H9 (cell line): ENCODE data around the gene MOGAT2. TPM values are rescaled to one million over a fixed set of nuclear protein-coding genes. Genes with fewer than 3 reads are reported as not detected.

ENCODE experiments used
- DNase-seq: peaks from one replicate; pipeline ENCODE4 v3.0.0-alpha.2; 2017
- H2AFZ ChIP-seq: one replicate; pipeline ENCODE4 v1.6.1; 2013; ENCODE audit warnings: mild to moderate bottlenecking, low read length, control low read depth, moderate library complexity
- H2AK5ac ChIP-seq: 2 replicates; pipeline ENCODE4 v1.6.1; 2013; ENCODE audit warnings: low read length, control low read depth, mixed read lengths; ENCODE audit not compliant: insufficient read length
- H2BK120ac ChIP-seq: one replicate; pipeline ENCODE4 v1.6.1; 2013; ENCODE audit warnings: low read depth, mild to moderate bottlenecking, low read length, control low read depth, inconsistent platforms; ENCODE audit not compliant: poor library complexity, severe bottlenecking
- H2BK12ac ChIP-seq: 2 replicates; pipeline ENCODE4 v1.6.1; 2013; ENCODE audit warnings: low read length, control low read depth, mixed read lengths, low read depth; ENCODE audit not compliant: insufficient read length
- H2BK15ac ChIP-seq: 2 replicates; pipeline ENCODE4 v1.6.1; 2013; ENCODE audit warnings: low read depth, low read length, control low read depth
- H2BK20ac ChIP-seq: one replicate; pipeline ENCODE4 v1.6.1; 2013; ENCODE audit warnings: low read depth, mild to moderate bottlenecking, low read length, control low read depth, inconsistent platforms; ENCODE audit not compliant: poor library complexity, severe bottlenecking
- H2BK5ac ChIP-seq: 2 replicates; pipeline ENCODE4 v1.6.1; 2013; ENCODE audit warnings: low read length, control low read depth, mixed read lengths; ENCODE audit not compliant: insufficient read length
- H3K14ac ChIP-seq: 2 replicates; pipeline ENCODE4 v1.6.1; 2013; ENCODE audit warnings: low read length, control low read depth; ENCODE audit not compliant: insufficient read depth
- H3K18ac ChIP-seq: 2 replicates; pipeline ENCODE4 v1.6.1; 2013; ENCODE audit warnings: low read depth, mild to moderate bottlenecking, mixed read lengths, low read length, control low read depth; ENCODE audit not compliant: insufficient read length
- H3K23ac ChIP-seq: 2 replicates; pipeline ENCODE4 v1.6.1; 2013; ENCODE audit warnings: low read length, control low read depth, mixed read lengths, low read depth; ENCODE audit not compliant: insufficient read length
- H3K23me2 ChIP-seq: 2 replicates; pipeline ENCODE4 v1.6.1; 2013; ENCODE audit warnings: low read depth, mild to moderate bottlenecking, mixed read lengths, low read length, control low read depth; ENCODE audit not compliant: insufficient read length, poor library complexity, severe bottlenecking
- H3K27ac ChIP-seq: 2 replicates; pipeline ENCODE4 v1.5.1; 2013; ENCODE audit warnings: low read length, control low read depth, mixed read lengths, low read depth; ENCODE audit not compliant: insufficient read length
- H3K27me3 ChIP-seq: 2 replicates; pipeline ENCODE4 v1.6.1; 2013; ENCODE audit warnings: low read length, control low read depth, inconsistent platforms; ENCODE audit not compliant: insufficient read depth
- H3K4ac ChIP-seq: 2 replicates; pipeline ENCODE4 v1.6.1; 2013; ENCODE audit warnings: low read depth, mild to moderate bottlenecking, control low read depth, inconsistent platforms, low read length, moderate library complexity
- H3K4me1 ChIP-seq: 2 replicates; pipeline ENCODE4 v1.6.1; 2013; ENCODE audit warnings: low read length, control low read depth, inconsistent platforms; ENCODE audit not compliant: insufficient read depth
- H3K4me2 ChIP-seq: 2 replicates; pipeline ENCODE4 v1.6.1; 2013; ENCODE audit warnings: low read length, control low read depth, mixed read lengths; ENCODE audit not compliant: insufficient read length, insufficient read depth
- H3K56ac ChIP-seq: 2 replicates; pipeline ENCODE4 v1.6.1; 2013; ENCODE audit warnings: low read depth, mild to moderate bottlenecking, mixed read lengths, low read length, control low read depth; ENCODE audit not compliant: insufficient read length
- H3K79me1 ChIP-seq: 2 replicates; pipeline ENCODE4 v1.6.1; 2013; ENCODE audit warnings: low read depth, mild to moderate bottlenecking, moderate library complexity, low read length, control low read depth, inconsistent platforms; ENCODE audit not compliant: insufficient read depth, poor library complexity, severe bottlenecking
- H3K79me2 ChIP-seq: 2 replicates; pipeline ENCODE4 v1.6.1; 2013; ENCODE audit warnings: low read length, control low read depth, inconsistent platforms; ENCODE audit not compliant: insufficient read depth
- H3K9ac ChIP-seq: 2 replicates; pipeline ENCODE4 v1.6.1; 2013; ENCODE audit warnings: low read length, control low read depth, mixed read lengths; ENCODE audit not compliant: insufficient read length; ENCODE audit errors: extremely low read depth
- H3K9me3 ChIP-seq: one replicate; pipeline ENCODE4 v1.6.1; 2013; ENCODE audit warnings: low read depth, low read length, inconsistent platforms; ENCODE audit not compliant: control insufficient read depth
- H3T11ph ChIP-seq: one replicate; pipeline ENCODE4 v1.6.1; 2013; ENCODE audit warnings: mild to moderate bottlenecking, low read length, control low read depth, inconsistent platforms
- H4K20me1 ChIP-seq: one replicate; pipeline ENCODE4 v1.6.1; 2013; ENCODE audit not compliant: control insufficient read depth, insufficient read length, insufficient read depth
- H4K5ac ChIP-seq: 2 replicates; pipeline ENCODE4 v1.6.1; 2013; ENCODE audit warnings: low read depth, mild to moderate bottlenecking, mixed read lengths, low read length, control low read depth; ENCODE audit not compliant: insufficient read length
- H4K8ac ChIP-seq: replicated peaks from 2 replicates; pipeline ENCODE4 v1.6.1; 2013; ENCODE audit warnings: low read length, control low read depth, mixed read lengths, low read depth; ENCODE audit not compliant: insufficient read length
- H4K91ac ChIP-seq: 2 replicates; pipeline ENCODE4 v1.6.1; 2013; ENCODE audit warnings: low read depth, mild to moderate bottlenecking, moderate library complexity, mixed read lengths, low read length, control low read depth; ENCODE audit not compliant: insufficient read length
- H3K27ac Mint-ChIP-seq, 3 experiments: 2 replicates in 2 of 3; 3 replicates in 1 of 3; pipeline ENCODE4 v1.8.0; 2020 to 2021; ENCODE audit warnings: mixed read lengths in 3 of 3, mild to moderate bottlenecking in 1 of 3, moderate library complexity in 1 of 3
- H3K27me3 Mint-ChIP-seq: 2 replicates; pipeline ENCODE4 v1.8.0; 2021; ENCODE audit warnings: low read depth, mild to moderate bottlenecking, moderate library complexity, mixed read lengths
- H3K36me3 Mint-ChIP-seq, 3 experiments: 2 replicates in 2 of 3; 3 replicates in 1 of 3; pipeline ENCODE4 v1.8.0; 2020 to 2021; ENCODE audit warnings: low read depth in 3 of 3, mixed read lengths in 3 of 3; ENCODE audit not compliant: insufficient read depth in 1 of 3
- H3K4me1 Mint-ChIP-seq, 2 experiments: 2 replicates each; pipeline ENCODE4 v1.8.0; 2020; ENCODE audit warnings: mixed read lengths in 2 of 2
- H3K4me3 Mint-ChIP-seq, 2 experiments: 2 replicates in 1 of 2; 3 replicates in 1 of 2; pipeline ENCODE4 v1.8.0; 2020 to 2021; ENCODE audit warnings: mild to moderate bottlenecking in 2 of 2, mixed read lengths in 2 of 2, moderate library complexity in 1 of 2
- H3K9me3 Mint-ChIP-seq, 2 experiments: 2 replicates in 1 of 2; 3 replicates in 1 of 2; pipeline ENCODE4 v1.8.0; 2020; ENCODE audit warnings: mild to moderate bottlenecking in 2 of 2, mixed read lengths in 2 of 2, moderate library complexity in 1 of 2
- WGBS: extraction: QIAGEN DNeasy Blood & Tissue Kit; methylation state at CpG from one replicate; pipeline ENCODE4 v1.1.7; 2013; ENCODE audit warnings: missing lambda C conversion rate, low lambda C conversion rate, mixed read lengths; ENCODE audit not compliant: insufficient read length; ENCODE audit errors: extremely low coverage; 5-methylcytosine and 5-hydroxymethylcytosine counted together
- total RNA-seq: library from RNA; stranded (reverse); gene quantifications from 2 replicates; pipeline ENCODE4 v1.2.1, GENCODE V29; 2021
- TF ChIP-seq, protein P1 (sequence below): fragments of 200-600 bp; sonication (generic); conservative IDR thresholded peaks from 3 replicates; pipeline ENCODE4 v1.8.0; 2021; ENCODE audit warnings: antibody characterized with exemption, mild to moderate bottlenecking

MOGAT2 gene
- total RNA-seq, 1 experiment from 2014 or later, result not detected

DNA sequence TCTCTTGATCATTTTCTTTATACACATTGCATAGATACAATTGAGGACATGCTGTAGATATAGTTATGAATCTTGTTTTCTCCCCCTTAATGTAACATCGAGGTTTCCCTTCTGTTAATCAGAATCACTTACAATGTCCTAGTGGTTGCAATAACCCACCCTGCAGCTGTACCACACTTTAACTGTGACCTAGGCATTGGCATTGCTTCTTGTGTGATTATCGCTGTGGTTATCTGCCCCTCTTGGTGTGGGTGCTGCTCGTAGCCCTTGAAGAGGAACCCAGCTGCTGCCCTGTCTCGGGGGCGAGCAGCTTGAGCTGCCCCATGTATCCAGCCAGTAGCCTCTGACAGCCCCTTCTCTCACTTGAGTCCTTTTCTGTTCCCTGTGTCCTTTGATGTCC, 52.5 kb downstream of the MOGAT2 start:
- no peaks in the 10 kb centered on the region for H3K9me3 ChIP-seq
- no peak overlapping the region for H3K9ac ChIP-seq
- H3K27me3 ChIP-seq, result peaks cover 17% of the 10 kb centered on the region; the same call in 1 of the 2 replicates
- H4K91ac ChIP-seq, result no peak overlapping the region
- Mint-ChIP-seq H3K27ac (no peak overlapping the region), H3K4me1 (peaks cover 29 to 38% of the 10 kb centered on the region in 2 experiments), H3K9me3 (peaks cover 0 to 7% of the 10 kb centered on the region in 2 experiments; a peak in 2 of 5 replicates), H3K36me3 (no peaks in the 10 kb centered on the region; a peak in 1 of 7 replicates), H3K27me3 (peaks cover 83% of the 10 kb centered on the region), H3K4me3 (no peak overlapping the region)
- TF ChIP-seq, protein P1, sequence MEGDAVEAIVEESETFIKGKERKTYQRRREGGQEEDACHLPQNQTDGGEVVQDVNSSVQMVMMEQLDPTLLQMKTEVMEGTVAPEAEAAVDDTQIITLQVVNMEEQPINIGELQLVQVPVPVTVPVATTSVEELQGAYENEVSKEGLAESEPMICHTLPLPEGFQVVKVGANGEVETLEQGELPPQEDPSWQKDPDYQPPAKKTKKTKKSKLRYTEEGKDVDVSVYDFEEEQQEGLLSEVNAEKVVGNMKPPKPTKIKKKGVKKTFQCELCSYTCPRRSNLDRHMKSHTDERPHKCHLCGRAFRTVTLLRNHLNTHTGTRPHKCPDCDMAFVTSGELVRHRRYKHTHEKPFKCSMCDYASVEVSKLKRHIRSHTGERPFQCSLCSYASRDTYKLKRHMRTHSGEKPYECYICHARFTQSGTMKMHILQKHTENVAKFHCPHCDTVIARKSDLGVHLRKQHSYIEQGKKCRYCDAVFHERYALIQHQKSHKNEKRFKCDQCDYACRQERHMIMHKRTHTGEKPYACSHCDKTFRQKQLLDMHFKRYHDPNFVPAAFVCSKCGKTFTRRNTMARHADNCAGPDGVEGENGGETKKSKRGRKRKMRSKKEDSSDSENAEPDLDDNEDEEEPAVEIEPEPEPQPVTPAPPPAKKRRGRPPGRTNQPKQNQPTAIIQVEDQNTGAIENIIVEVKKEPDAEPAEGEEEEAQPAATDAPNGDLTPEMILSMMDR, result no peak
- no peak overlapping the region for H2AFZ ChIP-seq
- H3K14ac ChIP-seq, result no peak overlapping the region
- H3K27ac ChIP-seq, result no peak overlapping the region
- H3K4me1 ChIP-seq, result no peaks in the 10 kb centered on the region
- H3K23me2 ChIP-seq, result peaks cover 3% of the 10 kb centered on the region
- no peak overlapping the region for H2AK5ac ChIP-seq
- DNase-seq, result no peak
- no peaks in the 10 kb centered on the region for H4K20me1 ChIP-seq
- H3T11ph ChIP-seq, result no peak overlapping the region
- H3K18ac ChIP-seq, result no peak overlapping the region
- H4K8ac ChIP-seq, result no peak overlapping the region
- no peak overlapping the region for H3K4me2 ChIP-seq
- H3K79me2 ChIP-seq, result no peaks in the 10 kb centered on the region
- H3K4ac ChIP-seq, result no peak overlapping the region
- no peak overlapping the region for H4K5ac ChIP-seq
- no peak overlapping the region for H3K56ac ChIP-seq
- H3K23ac ChIP-seq, result no peak overlapping the region
- H2BK5ac ChIP-seq, result no peak overlapping the region
- no peak overlapping the region for H2BK120ac ChIP-seq
- H3K79me1 ChIP-seq, result no peaks in the 10 kb centered on the region
- no CpG with 5 or more reads among the region's 5 CpGs for WGBS
- H2BK20ac ChIP-seq, result no peak overlapping the region
- H2BK12ac ChIP-seq, result no peak overlapping the region
- H2BK15ac ChIP-seq, result no peak overlapping the region
